ENCODE data around the gene SHROOM3. TPM values are rescaled to one million over a fixed set of nuclear protein-coding genes. Genes with fewer than 3 reads are reported as not detected.

Gene SHROOM3
- total RNA-seq: 100 to 1,000 TPM in 1 of 4 donors, 10 to 100 TPM in 3; 29.5 to 127 (median 59.9) TPM

DNA sequence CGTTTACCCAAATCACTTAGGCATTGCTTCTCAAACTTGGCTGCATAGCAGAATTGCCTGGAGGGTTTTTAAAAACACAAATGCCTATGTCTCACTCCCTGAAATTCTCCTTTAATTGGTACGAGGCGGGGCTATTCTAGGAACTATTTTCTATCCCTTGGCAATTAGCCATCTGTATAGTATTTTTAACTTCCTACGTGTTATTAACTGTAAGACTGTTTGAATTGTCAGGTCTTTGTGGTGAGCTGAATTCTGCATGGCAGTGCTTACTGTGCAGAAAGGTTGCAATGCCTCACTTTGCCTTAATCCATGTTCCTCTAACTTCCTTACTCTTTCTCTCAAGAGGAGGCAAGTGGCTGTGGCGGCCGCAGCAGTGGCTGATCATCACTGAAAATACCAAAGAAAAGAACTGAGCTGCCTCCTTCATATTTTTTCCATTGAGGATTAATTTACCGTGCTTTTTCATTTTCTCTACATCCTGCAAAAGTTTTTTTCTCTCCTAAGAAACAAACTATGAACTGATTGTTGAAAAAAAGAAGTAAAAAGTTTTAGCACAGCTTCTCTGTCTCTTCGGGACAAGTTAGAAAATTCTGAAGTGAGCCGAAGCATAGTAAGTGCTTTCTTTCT, at the start of gene SHROOM3:
Gene SHROOM3, plus strand, starts transcription at position 329 of the 627 bp plus-strand sequence. CDS start 824 bp downstream, outside the sequence.
- Histone ChIP-seq H3K4me1 (peaks cover 0 to 14% (median 0%) of the 10 kb centered on the region in 3 donors), H3K27me3 (no peaks in the 10 kb centered on the region), H3K4me3 (peak within 1 kb of the TSS; percentile 44 to 63), H3K36me3 (no peaks in the 10 kb centered on the region), H3K9me3 (no peaks in the 10 kb centered on the region), H3K27ac (peak within 1 kb of the TSS; percentile 59 to 71 (median 65))
- no peak for ATAC-seq
- WGBS, 2 donors (ENCODE audit: low coverage in 1 of 2): 24 to 33% methylated on average over 9 of the region's 9 CpGs
- TF ChIP-seq EP300 (IDR thresholded peaks at IDR 0.05): no peak
- TF ChIP-seq, protein P1, sequence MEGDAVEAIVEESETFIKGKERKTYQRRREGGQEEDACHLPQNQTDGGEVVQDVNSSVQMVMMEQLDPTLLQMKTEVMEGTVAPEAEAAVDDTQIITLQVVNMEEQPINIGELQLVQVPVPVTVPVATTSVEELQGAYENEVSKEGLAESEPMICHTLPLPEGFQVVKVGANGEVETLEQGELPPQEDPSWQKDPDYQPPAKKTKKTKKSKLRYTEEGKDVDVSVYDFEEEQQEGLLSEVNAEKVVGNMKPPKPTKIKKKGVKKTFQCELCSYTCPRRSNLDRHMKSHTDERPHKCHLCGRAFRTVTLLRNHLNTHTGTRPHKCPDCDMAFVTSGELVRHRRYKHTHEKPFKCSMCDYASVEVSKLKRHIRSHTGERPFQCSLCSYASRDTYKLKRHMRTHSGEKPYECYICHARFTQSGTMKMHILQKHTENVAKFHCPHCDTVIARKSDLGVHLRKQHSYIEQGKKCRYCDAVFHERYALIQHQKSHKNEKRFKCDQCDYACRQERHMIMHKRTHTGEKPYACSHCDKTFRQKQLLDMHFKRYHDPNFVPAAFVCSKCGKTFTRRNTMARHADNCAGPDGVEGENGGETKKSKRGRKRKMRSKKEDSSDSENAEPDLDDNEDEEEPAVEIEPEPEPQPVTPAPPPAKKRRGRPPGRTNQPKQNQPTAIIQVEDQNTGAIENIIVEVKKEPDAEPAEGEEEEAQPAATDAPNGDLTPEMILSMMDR (IDR thresholded peaks at IDR 0.05): peak in 1 of 4 experiments; percentile 5

DNA sequence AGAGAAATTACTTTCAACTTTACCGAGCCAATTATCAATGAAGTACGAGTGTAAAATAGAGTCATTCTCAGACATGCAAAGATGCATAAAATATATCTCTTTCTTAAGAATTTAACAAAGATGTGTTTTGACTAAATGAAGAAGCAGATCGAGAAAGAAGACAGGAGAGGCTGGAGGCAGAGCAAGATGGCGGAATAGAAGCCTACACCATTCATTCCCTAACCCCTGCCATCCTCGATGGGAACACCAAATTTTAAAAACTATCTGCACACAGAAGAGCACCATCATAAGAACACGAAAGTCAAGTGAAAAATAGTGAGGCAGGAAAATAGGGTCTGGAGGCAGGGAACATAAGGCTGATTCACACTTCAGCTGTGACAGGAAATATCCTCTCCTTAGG, 49.1 kb upstream of the SHROOM3 start:
- Histone ChIP-seq H3K9me3 (peaks cover 0 to 11% (median 0%) of the 10 kb centered on the region in 3 donors), H3K4me3 (no peak overlapping the region), H3K4me1 (no peaks in the 10 kb centered on the region), H3K27ac (no peak overlapping the region), H3K27me3 (no peaks in the 10 kb centered on the region), H3K36me3 (no peaks in the 10 kb centered on the region)
- WGBS, 2 donors (ENCODE audit: low coverage in 1 of 2): 87 to 92% methylated on average over 6 of the region's 6 CpGs
- TF ChIP-seq, protein P1 (IDR thresholded peaks at IDR 0.05): no peak
- TF ChIP-seq POLR2A (IDR thresholded peaks at IDR 0.05): no peak
- no peak for TF ChIP-seq POLR2AphosphoS5 (IDR thresholded peaks at IDR 0.05)
- TF ChIP-seq EP300 (IDR thresholded peaks at IDR 0.05): no peak
- no peak for ATAC-seq

DNA sequence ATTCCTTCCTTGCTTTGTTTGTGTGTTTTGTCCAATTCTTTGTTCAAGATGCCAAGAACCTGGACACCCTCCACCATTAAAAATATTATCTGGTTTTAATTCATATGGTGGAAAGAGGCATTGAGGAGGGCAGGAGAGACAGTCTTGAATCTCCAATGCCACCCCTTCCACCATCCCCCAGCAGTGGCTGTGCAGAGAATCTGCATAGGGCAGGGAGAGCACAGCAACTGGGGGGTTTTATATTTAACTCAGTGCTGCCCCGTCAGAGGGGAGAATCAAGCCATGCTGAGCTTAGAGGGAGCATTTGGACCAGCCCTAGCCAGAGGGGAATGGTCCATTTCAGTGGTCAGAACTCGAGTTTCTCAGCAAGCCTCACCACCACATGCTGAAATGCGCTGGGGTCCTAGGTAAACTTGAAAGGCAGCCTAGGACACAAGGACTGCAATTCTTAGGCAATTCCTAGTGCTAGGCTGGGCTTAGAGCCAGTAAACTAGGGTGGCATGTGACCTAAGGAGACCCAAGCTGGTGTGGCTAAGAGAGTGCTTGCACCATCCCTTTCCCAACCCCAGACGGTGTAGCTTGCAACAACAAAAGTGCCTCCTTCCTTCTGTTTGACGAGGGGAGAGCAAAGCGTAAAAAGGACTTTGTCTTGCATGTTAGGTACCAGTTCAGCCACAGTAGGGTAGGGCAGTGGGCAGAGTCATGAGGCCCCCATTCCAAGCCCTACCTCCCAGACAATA, 48.3 kb upstream of the SHROOM3 start:
- TF ChIP-seq, protein P1 (IDR thresholded peaks at IDR 0.05): no peak
- Histone ChIP-seq H3K27ac (no peak overlapping the region), H3K4me1 (no peaks in the 10 kb centered on the region), H3K4me3 (no peak overlapping the region), H3K27me3 (no peaks in the 10 kb centered on the region), H3K36me3 (no peaks in the 10 kb centered on the region), H3K9me3 (peaks cover 0 to 11% (median 0%) of the 10 kb centered on the region in 3 donors)
- WGBS, 2 donors (ENCODE audit: low coverage in 1 of 2): 67 to 74% methylated on average over 1 to 3 of the region's 6 CpGs
- ATAC-seq: no peak

DNA sequence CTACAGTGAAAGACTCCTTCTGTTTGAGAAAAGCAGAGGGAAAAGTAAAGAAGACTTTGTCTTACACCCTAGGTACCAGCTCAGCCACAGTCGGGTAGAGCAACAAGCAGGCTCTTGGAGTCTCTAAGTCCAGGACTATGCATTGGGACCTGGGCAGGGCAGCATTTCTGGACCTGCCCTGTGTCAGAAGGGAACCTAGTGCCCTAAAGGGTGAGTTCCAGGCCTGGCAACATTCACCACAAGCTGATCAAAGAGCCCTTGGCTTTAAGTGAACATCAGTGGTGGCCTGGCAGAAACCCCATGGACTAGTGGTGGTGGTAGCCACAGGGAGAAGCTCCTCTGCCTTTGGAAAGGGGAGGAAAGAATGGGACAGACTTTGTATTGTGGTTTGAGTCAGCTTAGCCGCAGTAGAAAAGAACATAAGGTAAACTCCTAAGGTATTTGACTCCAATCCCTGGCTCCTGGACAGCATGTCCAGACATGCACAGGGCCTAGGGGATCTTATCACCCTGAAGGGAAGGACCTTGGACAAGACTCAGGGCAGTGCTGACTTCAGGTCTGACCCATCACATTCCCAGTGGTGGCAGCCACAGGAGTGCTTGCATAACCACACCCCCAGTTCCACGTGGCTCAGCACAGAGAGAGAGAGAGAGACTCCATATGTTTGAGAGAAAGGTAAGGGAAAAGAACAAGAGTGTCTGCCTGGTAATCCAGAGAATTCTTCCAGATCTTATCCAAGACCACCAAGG, 46.7 kb upstream of the SHROOM3 start:
- 56% methylated on average over 3 of the region's 3 CpGs; no CpG with 5 or more reads in 1 of the 2 donors for WGBS, 2 donors (ENCODE audit: low coverage in 1 of 2)

More for the DNA sequence above, 46.7 kb upstream of the SHROOM3 start:
- Histone ChIP-seq H3K27ac (no peak overlapping the region), H3K9me3 (peaks cover 0 to 11% (median 0%) of the 10 kb centered on the region in 3 donors), H3K4me3 (no peak overlapping the region), H3K36me3 (no peaks in the 10 kb centered on the region), H3K4me1 (no peaks in the 10 kb centered on the region), H3K27me3 (no peaks in the 10 kb centered on the region)
- TF ChIP-seq, protein P1 (IDR thresholded peaks at IDR 0.05): no peak
- no peak for TF ChIP-seq POLR2A (IDR thresholded peaks at IDR 0.05)
- no peak for TF ChIP-seq EP300 (IDR thresholded peaks at IDR 0.05)
- TF ChIP-seq POLR2AphosphoS5 (IDR thresholded peaks at IDR 0.05): no peak
- ATAC-seq: no peak
